ENCODE data around the gene XKR8. TPM values are rescaled to one million over a fixed set of nuclear protein-coding genes. Genes with fewer than 3 reads are reported as not detected.

XKR8 gene
- total RNA-seq, 1 donor from 2014 or later = 2.4 TPM

GRCh38 chr1:27938488-27938887 is 21.3 kb upstream of the XKR8 start:
- Histone ChIP-seq H3K36me3 (ENCODE audit: control insufficient read depth, insufficient read depth, low read length) (no peaks in the 10 kb centered on the region), H3K27me3 (ENCODE audit: control insufficient read depth, insufficient read depth, low read length) (peaks cover 4% of the 10 kb centered on the region), H3K4me3 (ENCODE audit: low read depth, low read length) (no peak overlapping the region)
- FAIRE-seq (no peak), DNase-seq (ENCODE audit: low read depth) (no peak)
- TF ChIP-seq, protein P1, sequence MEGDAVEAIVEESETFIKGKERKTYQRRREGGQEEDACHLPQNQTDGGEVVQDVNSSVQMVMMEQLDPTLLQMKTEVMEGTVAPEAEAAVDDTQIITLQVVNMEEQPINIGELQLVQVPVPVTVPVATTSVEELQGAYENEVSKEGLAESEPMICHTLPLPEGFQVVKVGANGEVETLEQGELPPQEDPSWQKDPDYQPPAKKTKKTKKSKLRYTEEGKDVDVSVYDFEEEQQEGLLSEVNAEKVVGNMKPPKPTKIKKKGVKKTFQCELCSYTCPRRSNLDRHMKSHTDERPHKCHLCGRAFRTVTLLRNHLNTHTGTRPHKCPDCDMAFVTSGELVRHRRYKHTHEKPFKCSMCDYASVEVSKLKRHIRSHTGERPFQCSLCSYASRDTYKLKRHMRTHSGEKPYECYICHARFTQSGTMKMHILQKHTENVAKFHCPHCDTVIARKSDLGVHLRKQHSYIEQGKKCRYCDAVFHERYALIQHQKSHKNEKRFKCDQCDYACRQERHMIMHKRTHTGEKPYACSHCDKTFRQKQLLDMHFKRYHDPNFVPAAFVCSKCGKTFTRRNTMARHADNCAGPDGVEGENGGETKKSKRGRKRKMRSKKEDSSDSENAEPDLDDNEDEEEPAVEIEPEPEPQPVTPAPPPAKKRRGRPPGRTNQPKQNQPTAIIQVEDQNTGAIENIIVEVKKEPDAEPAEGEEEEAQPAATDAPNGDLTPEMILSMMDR (IDR thresholded peaks at IDR 0.05; ENCODE audit: insufficient read depth, low read length, severe bottlenecking) = no peak

DNA sequence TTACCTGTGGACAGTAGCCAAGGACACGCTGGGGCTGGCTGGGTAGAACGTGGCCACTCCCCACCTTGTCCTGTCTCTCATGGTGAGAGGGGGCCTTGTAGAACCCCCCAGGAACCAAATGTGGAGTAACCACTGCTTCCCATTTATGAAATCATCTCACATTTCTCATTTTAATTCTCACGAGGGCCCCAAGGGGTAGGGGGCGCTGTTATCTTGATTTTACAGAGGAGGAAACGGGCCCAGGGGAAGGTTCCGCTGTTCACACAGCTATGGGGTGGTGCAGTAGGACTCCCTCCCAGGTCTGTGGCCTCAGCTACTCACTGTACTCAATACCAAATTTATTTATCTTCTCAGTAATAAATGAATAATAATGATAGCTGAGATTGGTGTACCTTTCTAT is 19.5 kb upstream of the XKR8 start:
- H3K36me3 ChIP-seq (ENCODE audit: control insufficient read depth, insufficient read depth, low read length) = no peaks in the 10 kb centered on the region
- FAIRE-seq (no peak), DNase-seq (ENCODE audit: low read depth) (no peak)
- TF ChIP-seq, protein P1 (IDR thresholded peaks at IDR 0.05; ENCODE audit: insufficient read depth, low read length, severe bottlenecking) = peak; percentile 23
- no peak overlapping the region for H3K4me3 ChIP-seq (ENCODE audit: low read depth, low read length)
- peaks cover 4% of the 10 kb centered on the region for H3K27me3 ChIP-seq (ENCODE audit: control insufficient read depth, insufficient read depth, low read length)

DNA sequence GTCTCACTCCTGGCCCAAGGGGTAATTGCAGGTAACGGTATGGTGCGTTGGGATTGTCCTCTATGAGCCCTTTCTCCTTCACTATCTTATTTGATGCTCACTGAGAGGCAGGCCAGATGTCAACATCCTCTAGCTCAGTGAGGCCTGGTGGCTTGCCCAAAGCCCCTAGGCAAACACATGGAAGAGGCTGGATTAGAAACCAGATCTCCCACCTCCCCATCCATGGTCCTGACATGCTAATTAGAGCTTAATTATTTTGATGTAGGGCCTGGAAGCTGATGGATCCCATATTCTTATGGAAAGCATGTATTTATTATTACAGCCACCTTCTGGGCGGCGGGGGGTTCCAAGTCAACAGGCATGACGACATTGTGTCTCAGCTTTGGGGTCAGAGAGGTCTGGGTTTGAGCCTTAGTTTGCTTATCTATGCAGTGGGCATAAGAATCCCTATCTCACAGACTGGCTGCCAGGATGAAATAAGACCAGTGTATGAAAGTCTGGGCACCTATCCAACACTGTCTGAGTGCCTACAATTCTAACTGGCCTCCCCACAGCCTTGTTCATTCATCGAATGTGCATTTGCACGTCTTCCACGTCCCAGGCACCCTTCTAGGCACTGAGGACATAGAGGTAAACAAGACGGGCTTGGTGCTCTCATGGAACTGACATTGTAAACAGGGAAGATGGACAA is 18.8 kb upstream of the XKR8 start:
- FAIRE-seq (no peak), DNase-seq (ENCODE audit: low read depth) (no peak)
- TF ChIP-seq, protein P1 (IDR thresholded peaks at IDR 0.05; ENCODE audit: insufficient read depth, low read length, severe bottlenecking) = no peak
- Histone ChIP-seq H3K4me3 (ENCODE audit: low read depth, low read length) (no peak overlapping the region), H3K36me3 (ENCODE audit: control insufficient read depth, insufficient read depth, low read length) (no peaks in the 10 kb centered on the region), H3K27me3 (ENCODE audit: control insufficient read depth, insufficient read depth, low read length) (no peaks in the 10 kb centered on the region)

- FAIRE-seq = peak; percentile 18
- Histone ChIP-seq H3K36me3 (ENCODE audit: control insufficient read depth, insufficient read depth, low read length) (no peaks in the 10 kb centered on the region), H3K27me3 (ENCODE audit: control insufficient read depth, insufficient read depth, low read length) (no peaks in the 10 kb centered on the region), H3K4me3 (ENCODE audit: low read depth, low read length) (no peak overlapping the region)
- TF ChIP-seq, protein P1 (IDR thresholded peaks at IDR 0.05; ENCODE audit: insufficient read depth, low read length, severe bottlenecking) = no peak
- DNase-seq (ENCODE audit: low read depth) = no peak
Measured at GRCh38 chr1:27941671-27942540, 17.9 kb upstream of the XKR8 start.

- TF ChIP-seq, protein P1 (IDR thresholded peaks at IDR 0.05; ENCODE audit: insufficient read depth, low read length, severe bottlenecking) = no peak
- FAIRE-seq (no peak), DNase-seq (ENCODE audit: low read depth) (no peak)
- Histone ChIP-seq H3K36me3 (ENCODE audit: control insufficient read depth, insufficient read depth, low read length) (no peaks in the 10 kb centered on the region), H3K4me3 (ENCODE audit: low read depth, low read length) (no peak overlapping the region), H3K27me3 (ENCODE audit: control insufficient read depth, insufficient read depth, low read length) (no peaks in the 10 kb centered on the region)
Measured at GRCh38 chr1:27945020-27945419, 14.8 kb upstream of the XKR8 start.

Data from bronchial epithelial cell (primary cell).